ENCODE measurements around the gene PPP1R1C. TPM values are rescaled to one million over a fixed set of nuclear protein-coding genes. Genes with fewer than 3 reads are reported as not detected.

PPP1R1C gene
- polyA plus RNA-seq, 1 donor from 2014 or later, result not detected

- H3K9me3 ChIP-seq (ENCODE audit: low read length), result no peaks in the 10 kb centered on the region
- no peak overlapping the region for H2AFZ ChIP-seq (ENCODE audit: low read depth, low read length)
- H3K4me3 ChIP-seq (ENCODE audit: low read length), result no peak overlapping the region
- H3K27ac ChIP-seq (ENCODE audit: low read length), result no peak overlapping the region
- H4K20me1 ChIP-seq (ENCODE audit: insufficient read depth), result no peaks in the 10 kb centered on the region
- H3K9ac ChIP-seq (ENCODE audit: low read length), result no peak overlapping the region
- no peaks in the 10 kb centered on the region for H3F3A ChIP-seq (ENCODE audit: insufficient read depth, low read length, poor library complexity, severe bottlenecking)
- TF ChIP-seq SMC3 (conservative IDR thresholded peaks at IDR 0.05; ENCODE audit: poor library complexity) (no peak), TAF1 (IDR thresholded peaks at IDR 0.05; ENCODE audit: low read depth) (no peak), EZH2 (IDR thresholded peaks at IDR 0.05; ENCODE audit: borderline replicate concordance, insufficient read depth, low read length, poor library complexity, severe bottlenecking) (no peak), REST (IDR thresholded peaks at IDR 0.05; ENCODE audit: borderline replicate concordance) (no peak), EP300 (conservative IDR thresholded peaks at IDR 0.05; ENCODE audit: poor library complexity, severe bottlenecking) (no peak), POLR2AphosphoS5 (IDR thresholded peaks at IDR 0.05) (no peak), CTCF (IDR thresholded peaks at IDR 0.05; ENCODE audit: poor library complexity, severe bottlenecking) (no peak), MXI1 (conservative IDR thresholded peaks at IDR 0.05; ENCODE audit: poor library complexity, severe bottlenecking) (no peak), RAD21 (conservative IDR thresholded peaks at IDR 0.05) (no peak)
- no peaks in the 10 kb centered on the region for H3K36me3 ChIP-seq (ENCODE audit: insufficient read depth, low read length)
- H3K27me3 ChIP-seq (ENCODE audit: insufficient read depth, low read depth, low read length), result no peaks in the 10 kb centered on the region
- no peaks in the 10 kb centered on the region for H3K9me2 ChIP-seq (ENCODE audit: insufficient read depth, low read length)
- no peaks in the 10 kb centered on the region for H3K79me2 ChIP-seq (replicated peaks; ENCODE audit: insufficient read depth, low read length)
- no peak overlapping the region for H3K4me2 ChIP-seq (ENCODE audit: low read length)
These were observed 78.5 kb downstream of the PPP1R1C start for GRCh38 chr2:182064019-182064778.

GRCh38 chr2:182066400-182067087, 80.9 kb downstream of the PPP1R1C start:
- Histone ChIP-seq H3K27ac (ENCODE audit: low read length) (no peak overlapping the region), H3K9ac (ENCODE audit: low read length) (no peak overlapping the region), H3K4me2 (ENCODE audit: low read length) (no peak overlapping the region), H3K4me3 (ENCODE audit: low read length) (no peak overlapping the region), H3K36me3 (ENCODE audit: insufficient read depth, low read length) (no peaks in the 10 kb centered on the region), H3K79me2 (replicated peaks; ENCODE audit: insufficient read depth, low read length) (no peaks in the 10 kb centered on the region), H3F3A (ENCODE audit: insufficient read depth, low read length, poor library complexity, severe bottlenecking) (no peaks in the 10 kb centered on the region), H4K20me1 (ENCODE audit: insufficient read depth) (no peaks in the 10 kb centered on the region), H3K27me3 (ENCODE audit: insufficient read depth, low read depth, low read length) (no peaks in the 10 kb centered on the region), H3K9me2 (ENCODE audit: insufficient read depth, low read length) (no peaks in the 10 kb centered on the region), H3K9me3 (ENCODE audit: low read length) (no peaks in the 10 kb centered on the region), H2AFZ (ENCODE audit: low read depth, low read length) (no peak overlapping the region)
- TF ChIP-seq SMC3 (conservative IDR thresholded peaks at IDR 0.05; ENCODE audit: poor library complexity) (no peak), POLR2AphosphoS5 (IDR thresholded peaks at IDR 0.05) (no peak), EZH2 (IDR thresholded peaks at IDR 0.05; ENCODE audit: borderline replicate concordance, insufficient read depth, low read length, poor library complexity, severe bottlenecking) (no peak), RAD21 (conservative IDR thresholded peaks at IDR 0.05) (no peak), TAF1 (IDR thresholded peaks at IDR 0.05; ENCODE audit: low read depth) (no peak), MXI1 (conservative IDR thresholded peaks at IDR 0.05; ENCODE audit: poor library complexity, severe bottlenecking) (no peak), EP300 (conservative IDR thresholded peaks at IDR 0.05; ENCODE audit: poor library complexity, severe bottlenecking) (no peak), REST (IDR thresholded peaks at IDR 0.05; ENCODE audit: borderline replicate concordance) (no peak), CTCF (IDR thresholded peaks at IDR 0.05; ENCODE audit: poor library complexity, severe bottlenecking) (no peak)

Measured in neural cell (in vitro differentiated cells).